Body of pancreas (tissue), 4 donors: Measurements from ENCODE around the gene LRP1-AS. TPM values are rescaled to one million over a fixed set of nuclear protein-coding genes. Genes with fewer than 3 reads are reported as not detected.
"Not testable (repeated sequence)": the region's sequence is repeated elsewhere in the genome, so short reads cannot be mapped to it uniquely, and the experiment has no call there.

Source experiments
- ATAC-seq: fragments of 150-250 bp; one replicate; pipeline ENCODE4 v1.9.1; 2016
- DNase-seq, 4 donors: peaks; one replicate each; pipeline ENCODE4 v3.0.0-alpha.2; 2019
- H3K27ac ChIP-seq, 4 donors: fragments of 200-600 bp; sonication (generic); 1 replicate in 3 of 4; 2 replicates in 1 of 4; pipeline versions ENCODE4 v1.5.1 to v1.6.1; 2016 to 2019; ENCODE audit warnings: mild to moderate bottlenecking in 1 of 4, mixed read lengths in 1 of 4, moderate library complexity in 1 of 4
- H3K27me3 ChIP-seq, 2 donors: fragments of 200-600 bp; sonication (generic); one replicate each; pipeline ENCODE4 v1.6.0; 2016; ENCODE audit warnings: mild to moderate bottlenecking in 1 of 2
- H3K36me3 ChIP-seq, 2 donors: fragments of 200-600 bp; sonication (generic); replicated peaks in 1 of 2; 2 replicates each; pipeline ENCODE4 v1.5.1; 2016; ENCODE audit warnings: low read depth in 2 of 2; ENCODE audit not compliant: insufficient read depth in 1 of 2
- H3K4me1 ChIP-seq: fragments of 200-600 bp; sonication (generic); one replicate; pipeline ENCODE4 v1.6.0; 2016
- H3K4me3 ChIP-seq, 2 donors: fragments of 200-600 bp; sonication (generic); 1 replicate in 1 of 2; 2 replicates in 1 of 2; pipeline ENCODE4 v1.5.1; 2016 to 2019
- H3K9me3 ChIP-seq, 3 donors: fragments of 200-600 bp; sonication (generic); 1 replicate in 2 of 3; 2 replicates in 1 of 3; pipeline ENCODE4 v1.5.1; 2016
- CTCF ChIP-seq, 7 experiments: fragments of 450-650 bp in 4 of 7; fragments of 200-600 bp in 3 of 7; sonication (generic) in 3 of 7; IDR thresholded peaks; one replicate each; pipeline ENCODE4 v1.5.1; 2016 to 2019; ENCODE audit warnings: antibody characterized with exemption in 7 of 7
- POLR2A ChIP-seq, 3 donors: fragments of 450-650 bp; IDR thresholded peaks; one replicate each; pipeline ENCODE4 v1.6.1; 2016; ENCODE audit warnings: antibody characterized with exemption in 3 of 3, mild to moderate bottlenecking in 2 of 3
- whole genome bisulfite sequencing, 2 donors: methylation state at CpG; one replicate each; pipeline ENCODE4 v1.1.5; 2017; 5-methylcytosine and 5-hydroxymethylcytosine counted together
- intact Hi-C: fragments of 100-400 bp; cut with DNase I; formaldehyde crosslinking; loops from one replicate; pipeline ENCODE4 v1.15.1; 2023
- total RNA-seq, 2 donors: library from RNA; depleted of rRNA; stranded (reverse); fragments of >200 nt; gene quantifications; one replicate each; pipeline ENCODE4 v1.1.0, GENCODE V29; 2016

The LRP1-AS gene
- total RNA-seq, 2 donors from 2014 or later, result not detected

DNA sequence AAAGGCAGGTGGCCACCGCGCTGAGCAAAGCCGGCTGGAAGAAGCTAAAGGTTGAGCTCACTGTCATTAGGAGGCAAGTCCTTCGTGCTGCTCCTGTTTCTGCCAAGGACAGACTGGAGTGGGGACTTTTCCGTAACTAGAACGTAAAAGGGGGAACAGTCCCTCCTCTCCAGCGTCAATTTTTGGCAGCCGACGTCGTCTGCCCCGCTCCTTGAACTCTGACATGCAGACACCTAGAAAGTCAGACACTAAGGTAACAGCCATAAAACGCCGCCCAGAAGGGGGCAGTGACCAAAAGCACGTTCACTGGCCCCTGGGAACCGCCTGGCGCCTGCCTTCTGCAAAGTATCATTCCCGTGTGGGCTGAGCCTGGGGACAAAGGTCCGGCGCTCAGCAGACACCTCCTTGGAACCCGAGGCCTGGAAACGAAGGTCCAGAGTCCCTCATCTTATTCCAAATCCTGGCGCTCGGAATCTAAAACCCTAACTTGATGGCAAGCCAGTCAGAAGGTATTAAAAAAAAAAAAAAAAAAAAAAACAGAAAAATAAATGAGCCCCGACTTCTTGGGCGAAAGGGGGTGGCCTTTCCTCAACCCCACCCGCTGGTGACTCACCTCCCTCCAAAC is 20.2 kb downstream of the LRP1-AS start:
- Histone ChIP-seq H3K4me3 (peak overlapping the region; percentile 60 to 63), H3K27me3 (no peaks in the 10 kb centered on the region), H3K36me3 (no peaks in the 10 kb centered on the region), H3K9me3 (no peaks in the 10 kb centered on the region), H3K27ac (peak overlapping the region; percentile 83 to 94 (median 88)), H3K4me1 (peaks cover 15% of the 10 kb centered on the region)
- 1% methylated on average over 21 to 26 of the region's 26 CpGs for WGBS, 2 donors
- peak in 5 of 7 experiments; percentile 16 to 52 (median 41) for TF ChIP-seq CTCF (IDR thresholded peaks at IDR 0.05)
- peak; percentile 47 to 67 (median 55) for TF ChIP-seq POLR2A (IDR thresholded peaks at IDR 0.05)
- intact Hi-C loops, result no loop called here
- DNase-seq (peak; percentile 83 to 90 (median 88)), ATAC-seq (peak; percentile 73)

- no peak for ATAC-seq
- Histone ChIP-seq H3K27ac (peak overlapping the region in 3 of 4 donors; percentile 85 to 94 (median 92)), H3K9me3 (no peaks in the 10 kb centered on the region), H3K36me3 (no peaks in the 10 kb centered on the region), H3K4me3 (no peak overlapping the region), H3K27me3 (no peaks in the 10 kb centered on the region), H3K4me1 (peaks cover 15% of the 10 kb centered on the region)
- no peak for TF ChIP-seq POLR2A (IDR thresholded peaks at IDR 0.05)
- intact Hi-C loops, result no loop called here
- no peak for DNase-seq
- WGBS, 2 donors, result 40 to 45% methylated on average over 7 of the region's 7 CpGs
Measured at GRCh38 chr12:57126561-57126960, 20.9 kb downstream of the LRP1-AS start.

GRCh38 chr12:57126061-57126460 is 21.4 kb downstream of the LRP1-AS start:
- no peaks in the 10 kb centered on the region for H3K9me3 ChIP-seq
- no peak for DNase-seq
- peaks cover 15% of the 10 kb centered on the region for H3K4me1 ChIP-seq
- peak overlapping the region in 1 of 4 donors; percentile 92 for H3K27ac ChIP-seq
- H3K27me3 ChIP-seq, result no peaks in the 10 kb centered on the region
- 82 to 87% methylated on average over 11 of the region's 11 CpGs for WGBS, 2 donors
- H3K36me3 ChIP-seq, result no peaks in the 10 kb centered on the region
- no peak overlapping the region for H3K4me3 ChIP-seq
- intact Hi-C loops, result no loop called here
- TF ChIP-seq CTCF (IDR thresholded peaks at IDR 0.05) (no peak), POLR2A (IDR thresholded peaks at IDR 0.05) (no peak)
- no peak for ATAC-seq

- 12 to 16% methylated on average over 10 of the region's 10 CpGs for WGBS, 2 donors
- no peaks in the 10 kb centered on the region for H3K9me3 ChIP-seq
- H3K27me3 ChIP-seq, result no peaks in the 10 kb centered on the region
- no peak overlapping the region for H3K27ac ChIP-seq
- DNase-seq (peak; percentile 81 to 84 (median 83)), ATAC-seq (peak; percentile 54)
- intact Hi-C loops, result no loop called here
- H3K36me3 ChIP-seq, result no peaks in the 10 kb centered on the region
- TF ChIP-seq POLR2A (IDR thresholded peaks at IDR 0.05) (no peak), CTCF (IDR thresholded peaks at IDR 0.05) (peak; percentile 85 to 97 (median 92))
- H3K4me1 ChIP-seq, result peaks cover 15% of the 10 kb centered on the region
- H3K4me3 ChIP-seq, result no peak overlapping the region
Measured at GRCh38 chr12:57124261-57124877, 23.1 kb downstream of the LRP1-AS start.

DNA sequence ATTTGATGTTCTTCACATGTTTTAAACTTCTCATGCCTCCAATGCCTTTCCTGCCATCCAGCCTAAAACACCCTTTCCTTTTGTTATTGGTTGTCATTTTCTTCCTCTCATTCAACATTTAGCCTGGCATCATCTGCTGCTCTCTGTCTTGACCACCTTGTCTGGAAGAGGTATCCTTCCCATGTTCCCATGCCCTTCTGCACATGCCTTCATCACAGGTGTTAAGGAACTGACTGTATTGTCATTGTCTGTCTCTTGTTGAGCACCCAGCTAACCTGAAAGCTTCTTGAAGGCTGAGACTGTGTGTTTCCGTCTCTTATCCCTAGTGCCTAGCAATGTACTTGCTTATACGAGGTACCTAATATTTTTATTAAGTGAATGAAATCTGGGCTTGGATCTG is 23.6 kb downstream of the LRP1-AS start:
- H3K27ac ChIP-seq, result no peak overlapping the region
- no peaks in the 10 kb centered on the region for H3K9me3 ChIP-seq
- H3K4me3 ChIP-seq, result no peak overlapping the region
- TF ChIP-seq CTCF (IDR thresholded peaks at IDR 0.05), result no peak
- no peak for TF ChIP-seq POLR2A (IDR thresholded peaks at IDR 0.05)
- H3K36me3 ChIP-seq, result no peaks in the 10 kb centered on the region
- DNase-seq (no peak), ATAC-seq (no peak)
- intact Hi-C loops, result no loop called here
- no peaks in the 10 kb centered on the region for H3K27me3 ChIP-seq
- H3K4me1 ChIP-seq, result peaks cover 11% of the 10 kb centered on the region
- WGBS, 2 donors, result 12 to 18% methylated on average over 2 of the region's 2 CpGs

DNA sequence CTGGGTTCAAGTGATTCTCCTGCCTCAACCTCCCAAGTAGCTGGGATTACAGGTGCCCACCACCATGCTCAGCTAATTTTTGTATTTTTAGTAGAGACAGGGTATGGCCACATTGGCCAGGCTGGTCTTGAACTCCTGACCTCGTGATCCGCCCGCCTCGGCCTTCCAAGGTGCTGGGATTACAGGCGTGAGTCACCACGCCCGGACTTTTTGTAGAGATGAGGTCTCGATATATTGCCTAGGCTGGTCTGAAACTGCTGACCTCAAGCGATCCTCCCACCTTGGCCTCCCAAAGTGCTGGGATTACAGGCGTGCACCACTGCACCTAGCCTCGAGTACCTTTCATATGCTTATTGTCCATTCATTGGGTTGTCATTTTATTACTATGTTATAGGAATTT is 26.7 kb downstream of the LRP1-AS start:
- DNase-seq, H3K4me1 ChIP-seq, H3K27me3 ChIP-seq, H3K9me3 ChIP-seq, H3K36me3 ChIP-seq, H3K27ac ChIP-seq, H3K4me3 ChIP-seq, intact Hi-C loops, ATAC-seq: not testable (repeated sequence)
- 76 to 85% methylated on average over 11 of the region's 11 CpGs for WGBS, 2 donors
